ENCODE data around the gene DOCK10. TPM values are rescaled to one million over a fixed set of nuclear protein-coding genes. Genes with fewer than 3 reads are reported as not detected.
A peak's percentile ranks its signal among the peaks of the same experiment; 100 is the strongest.

Gene DOCK10
- total RNA-seq, 1 donor from 2014 or later = 4.1 TPM

DNA sequence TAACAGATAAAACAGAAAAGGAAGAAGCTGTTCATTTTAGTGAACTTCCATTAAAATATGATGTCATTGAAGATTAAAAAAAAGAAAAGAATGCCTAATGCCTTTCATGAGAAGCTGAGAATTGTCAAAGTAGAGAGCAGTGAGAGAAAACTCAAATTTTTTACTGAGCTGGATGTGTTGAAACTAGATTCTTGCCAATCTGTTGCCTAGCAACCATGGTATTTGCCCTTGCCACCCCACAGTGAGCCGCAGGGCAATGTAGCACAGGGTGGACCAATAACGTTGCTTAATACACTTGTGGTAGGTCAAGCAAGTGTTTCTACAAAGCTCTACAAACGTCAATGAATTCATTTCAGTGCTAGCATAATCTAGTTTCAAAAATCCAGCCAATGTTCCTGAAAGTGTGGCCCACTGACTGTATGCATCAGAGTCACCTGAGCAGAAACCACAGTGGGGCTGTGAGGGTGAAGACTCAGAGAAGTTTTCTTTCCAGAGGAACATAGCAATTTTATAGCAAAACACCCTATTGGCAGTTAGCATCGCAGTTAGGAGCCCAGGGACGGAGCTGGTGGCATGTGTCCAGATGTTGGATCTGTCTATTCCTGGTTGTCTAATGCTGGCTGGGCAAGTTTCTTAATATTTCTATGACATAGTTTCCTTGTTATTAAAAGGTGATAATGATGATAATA lies 132.2 kb downstream of the DOCK10 start:
- peak; percentile 41 for DNase-seq

DNA sequence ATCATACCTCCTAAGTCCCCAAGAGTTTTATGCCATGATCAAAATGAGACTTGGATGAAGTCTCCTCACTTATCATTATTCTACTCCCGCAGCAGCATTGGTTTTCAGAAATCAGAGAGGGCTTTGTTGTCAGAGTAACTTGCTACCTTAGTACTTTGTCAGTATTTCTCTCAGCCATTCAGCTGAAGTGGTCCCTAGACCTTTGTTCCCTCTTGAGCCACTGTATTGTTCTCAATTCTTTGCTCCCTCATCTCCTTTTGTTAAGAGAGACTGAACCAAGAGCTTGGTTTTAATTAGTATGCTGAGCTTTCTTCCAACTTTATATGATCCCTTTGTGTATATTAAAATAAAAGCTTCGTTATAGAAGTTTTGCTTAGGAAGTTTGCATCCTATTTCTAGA lies 133.4 kb downstream of the DOCK10 start:
- DNase-seq = no peak

GRCh38 chr2:224904381-224904780 lies 137.9 kb downstream of the DOCK10 start:
- no peak for DNase-seq

- no peak for DNase-seq
These were observed 138.6 kb downstream of the DOCK10 start for GRCh38 chr2:224903621-224904020.

- DNase-seq = no peak
These were observed 141.1 kb downstream of the DOCK10 start for GRCh38 chr2:224901121-224901676.

DNA sequence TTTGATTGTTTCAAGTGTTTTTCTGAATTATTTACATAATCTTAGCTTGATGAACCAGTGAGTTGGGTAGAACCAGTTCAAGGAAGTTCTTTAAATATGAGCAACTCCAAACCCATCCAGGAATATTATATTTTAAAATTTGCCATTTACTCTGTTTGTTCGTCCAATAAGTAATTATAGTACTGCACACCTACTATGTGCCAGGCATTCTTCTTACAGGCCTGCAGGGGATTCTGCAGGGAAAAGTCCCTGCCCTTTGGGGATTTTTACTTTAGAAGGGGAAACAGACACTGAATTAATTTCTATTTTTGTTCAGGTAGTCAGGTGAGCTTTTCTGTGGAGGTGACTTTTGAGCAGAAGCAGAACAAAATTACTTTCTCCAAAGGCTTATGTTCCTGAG lies 146.9 kb downstream of the DOCK10 start:
- DNase-seq = no peak

GRCh38 chr2:224894356-224894755 lies 147.9 kb downstream of the DOCK10 start:
- no peak for DNase-seq

DNA sequence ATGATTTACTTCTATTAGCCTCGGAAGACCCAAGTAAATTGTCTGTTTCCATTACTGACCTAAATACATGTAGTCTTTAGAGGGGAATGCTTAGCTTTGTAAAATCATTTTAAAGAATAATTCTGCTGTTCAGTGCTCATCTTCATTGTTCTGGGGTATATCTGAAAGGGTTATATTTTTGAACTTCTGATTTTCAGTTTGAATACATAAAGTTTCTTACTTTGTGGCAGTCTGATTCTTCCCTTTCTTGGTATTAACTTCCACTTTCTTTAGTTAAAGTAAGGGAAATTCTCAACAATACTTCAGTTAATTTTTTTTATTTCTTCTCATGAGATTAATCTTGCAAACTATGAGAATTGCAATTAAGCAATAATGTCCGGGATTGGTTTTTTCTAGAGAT lies 148.4 kb downstream of the DOCK10 start:
- DNase-seq = no peak

- no peak for DNase-seq
These were observed 149.6 kb downstream of the DOCK10 start for GRCh38 chr2:224892574-224893204.

GRCh38 chr2:224890372-224890771 lies 151.9 kb downstream of the DOCK10 start:
- DNase-seq = no peak

GRCh38 chr2:224887141-224887540 lies 155.1 kb downstream of the DOCK10 start:
- DNase-seq = no peak

DNA sequence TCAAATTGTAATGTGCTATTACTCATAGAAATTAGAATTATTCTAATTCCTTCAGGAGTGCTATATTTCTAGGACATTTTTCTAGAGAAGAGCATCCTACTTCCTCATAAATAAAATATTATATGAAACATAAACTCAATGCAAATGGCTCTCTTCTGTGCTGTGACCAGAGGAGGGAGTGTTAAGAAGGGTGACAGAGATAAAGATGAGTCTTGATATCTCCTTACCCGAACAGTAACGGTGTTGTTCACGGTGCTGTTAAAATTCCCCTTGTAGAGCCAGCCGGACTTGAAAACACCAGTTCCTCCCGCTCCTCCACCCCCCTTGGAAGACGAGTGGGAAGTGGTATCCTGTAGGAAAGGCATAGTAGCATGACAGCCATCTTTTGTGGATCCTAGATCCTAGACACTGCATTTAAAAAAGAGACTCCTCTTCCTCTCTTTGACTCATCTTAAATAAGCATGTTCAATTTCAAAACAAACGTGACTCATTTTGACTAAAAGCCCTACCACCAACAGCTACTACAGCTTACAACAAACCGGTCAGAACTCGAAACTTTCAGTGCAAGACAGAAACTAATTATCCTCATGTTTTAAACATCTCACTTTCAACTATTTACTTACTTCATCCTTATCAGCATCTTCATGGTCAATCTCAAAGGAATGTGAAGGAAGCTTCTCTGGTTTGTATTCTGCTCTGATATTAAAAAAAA lies 156.3 kb downstream of the DOCK10 start:
- DNase-seq = peak; percentile 24

- DNase-seq = no peak
These were observed 157.0 kb downstream of the DOCK10 start for GRCh38 chr2:224885291-224885690.

- no peak for DNase-seq
These were observed 158.1 kb downstream of the DOCK10 start for GRCh38 chr2:224884188-224884587.

DNA sequence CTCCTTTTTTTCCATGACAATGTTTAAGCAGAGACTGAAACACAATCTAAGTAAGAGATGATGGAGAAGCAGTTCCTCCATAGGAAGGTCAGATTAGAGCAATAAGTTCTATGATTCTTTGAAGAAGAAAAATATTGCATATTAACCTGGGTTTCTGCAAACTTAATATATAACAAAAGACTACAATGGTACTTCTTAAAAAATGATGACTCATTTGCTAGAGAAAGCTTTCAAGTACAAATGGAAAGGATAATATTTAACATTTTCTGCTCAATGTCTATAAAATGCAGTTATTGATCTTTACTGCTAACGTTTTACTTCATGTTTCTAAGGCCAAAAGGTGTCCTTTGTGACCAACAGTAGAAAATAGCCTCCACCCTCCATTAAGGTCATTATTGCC lies 158.6 kb downstream of the DOCK10 start:
- DNase-seq = no peak

GRCh38 chr2:224883172-224883516 lies 159.1 kb downstream of the DOCK10 start:
- DNase-seq = no peak

DNA sequence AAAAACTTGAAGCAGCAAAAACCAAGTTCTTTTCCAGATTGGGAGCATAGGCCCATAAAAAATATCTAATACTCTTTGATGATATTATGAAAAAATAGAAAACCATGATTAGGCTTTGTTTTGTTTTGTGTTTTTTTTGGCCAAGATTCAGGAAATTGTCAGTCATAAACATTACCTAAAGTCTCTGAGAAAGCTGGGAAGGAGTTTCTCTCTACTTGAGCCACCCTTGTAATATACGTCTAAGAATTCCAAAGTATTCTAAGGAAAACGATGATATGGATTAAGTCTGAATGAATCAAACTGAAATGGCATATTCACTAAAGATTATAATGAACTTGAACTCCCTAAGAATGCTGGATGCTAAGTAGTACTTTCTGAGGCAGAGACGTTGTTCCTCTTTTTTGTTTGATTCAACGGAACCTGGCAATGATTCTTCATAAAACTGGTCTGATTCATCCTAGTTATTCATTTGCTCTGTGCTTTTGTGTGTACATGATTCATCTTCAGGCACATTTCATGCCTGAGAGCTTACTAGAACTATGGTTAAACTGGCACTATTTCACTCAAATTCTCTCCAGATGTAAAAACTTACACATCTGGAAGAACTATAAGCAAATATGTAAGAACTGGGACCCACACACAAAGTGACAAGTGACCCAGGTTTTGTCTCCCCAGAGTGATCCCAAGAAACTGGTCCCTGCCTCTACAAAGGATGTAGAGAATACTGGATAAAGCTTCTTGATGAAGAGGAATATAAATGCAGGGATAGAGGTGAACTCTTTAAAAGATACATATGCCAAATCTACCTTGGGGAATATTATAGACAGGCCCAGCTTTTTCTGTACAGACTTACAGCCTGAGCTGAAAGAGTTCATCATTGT lies 159.7 kb downstream of the DOCK10 start:
- DNase-seq = peak; percentile 77

- no peak for DNase-seq
These were observed 160.4 kb downstream of the DOCK10 start for GRCh38 chr2:224881846-224882245.

- no peak for DNase-seq
These were observed 165.7 kb downstream of the DOCK10 start for GRCh38 chr2:224876522-224876921.

- DNase-seq = no peak
These were observed 166.4 kb downstream of the DOCK10 start for GRCh38 chr2:224875841-224876240.

- DNase-seq = no peak
These were observed 167.1 kb downstream of the DOCK10 start for GRCh38 chr2:224875153-224875552.

DNA sequence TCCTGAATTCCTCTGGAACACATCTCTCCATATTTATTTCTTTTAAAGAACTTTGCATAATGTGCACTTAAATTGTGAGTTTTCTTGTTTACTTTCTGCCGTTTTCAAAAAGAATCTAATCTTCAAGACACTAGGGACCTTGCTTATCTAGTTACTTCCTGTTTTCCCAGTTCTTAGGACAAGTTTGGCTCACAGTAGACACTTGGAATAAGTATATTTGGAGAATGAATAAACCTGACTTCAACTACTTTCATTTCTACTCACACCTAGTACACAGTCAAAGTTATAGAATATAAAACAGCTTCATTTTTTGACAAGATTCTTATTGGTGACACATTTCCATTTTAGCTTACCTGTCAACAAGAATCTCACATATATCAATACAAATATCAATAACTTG lies 170.5 kb downstream of the DOCK10 start:
- no peak for DNase-seq

GRCh38 chr2:224870341-224870740 lies 171.9 kb downstream of the DOCK10 start:
- DNase-seq = no peak

Measured in dermis blood vessel endothelial cell (primary cell).